NT2/D1 (cell line): ENCODE data around the gene ITGA6.

ENCODE experiments used
- SUZ12 ChIP-seq: IDR thresholded peaks from 2 replicates; pipeline ENCODE4 v1.6.1; 2011; ENCODE audit not compliant: insufficient read length, insufficient read depth; ENCODE audit errors: extremely low read depth
- YY1 ChIP-seq: IDR thresholded peaks from 2 replicates; pipeline ENCODE4 v1.6.1; 2011; ENCODE audit not compliant: insufficient read length, insufficient read depth
- ZNF274 ChIP-seq: IDR thresholded peaks from 2 replicates; pipeline ENCODE4 v1.6.1; 2011; ENCODE audit warnings: mild to moderate bottlenecking, low read depth, low read length

GRCh38 chr2:172510548-172510947, 83.2 kb downstream of the ITGA6 start:
- TF ChIP-seq ZNF274 (no peak), SUZ12 (no peak), YY1 (no peak)
